ENCODE data around the gene PTPRM.

The PTPRM gene

GRCh38 chr18:8455661-8456614 is 888.8 kb downstream of the PTPRM start:
- no peak for DNase-seq
